AG09319 (cell line): Measurements from ENCODE around the gene PAN2.
"Not testable (repeated sequence)": the region's sequence is repeated elsewhere in the genome, so short reads cannot be mapped to it uniquely, and the experiment has no call there.

Source experiments
- DNase-seq: peaks from one replicate; pipeline ENCODE4 v3.0.0-alpha.2; 2010; ENCODE audit warnings: low read depth; ENCODE audit errors: extremely low read depth
- TF ChIP-seq, protein P1 (sequence below): IDR thresholded peaks from 2 replicates; pipeline ENCODE4 v1.5.1; 2011; ENCODE audit warnings: low read depth, mild to moderate bottlenecking, inconsistent platforms, low read length, moderate library complexity

Gene PAN2

DNA sequence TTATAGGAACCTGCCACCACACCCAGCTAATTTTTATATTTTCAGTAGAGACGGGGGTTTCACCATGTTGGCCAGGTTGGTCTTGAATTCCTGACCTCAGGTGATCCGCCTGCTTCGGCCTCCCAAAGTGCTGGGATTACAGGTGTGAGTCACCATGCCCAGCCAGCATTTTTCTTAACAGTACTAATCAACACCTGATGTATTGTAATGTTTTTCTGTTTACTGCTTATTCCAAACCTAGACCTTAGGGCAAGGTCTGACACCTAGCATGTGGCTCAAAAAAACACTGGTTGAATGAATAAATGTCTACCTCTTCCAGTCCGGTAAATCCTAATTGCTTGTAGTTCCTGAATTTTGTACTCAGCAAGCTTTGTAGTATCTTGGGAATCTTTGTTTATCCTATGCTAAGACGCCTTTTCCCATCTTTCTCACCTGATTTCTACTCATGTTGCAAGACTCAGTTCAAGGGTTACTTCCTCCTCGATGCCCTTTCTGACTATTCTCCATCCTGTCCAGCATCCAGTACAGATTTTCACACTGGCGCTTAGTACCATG lies 2.8 kb downstream of the PAN2 start:
- DNase-seq: no peak
- TF ChIP-seq, protein P1, sequence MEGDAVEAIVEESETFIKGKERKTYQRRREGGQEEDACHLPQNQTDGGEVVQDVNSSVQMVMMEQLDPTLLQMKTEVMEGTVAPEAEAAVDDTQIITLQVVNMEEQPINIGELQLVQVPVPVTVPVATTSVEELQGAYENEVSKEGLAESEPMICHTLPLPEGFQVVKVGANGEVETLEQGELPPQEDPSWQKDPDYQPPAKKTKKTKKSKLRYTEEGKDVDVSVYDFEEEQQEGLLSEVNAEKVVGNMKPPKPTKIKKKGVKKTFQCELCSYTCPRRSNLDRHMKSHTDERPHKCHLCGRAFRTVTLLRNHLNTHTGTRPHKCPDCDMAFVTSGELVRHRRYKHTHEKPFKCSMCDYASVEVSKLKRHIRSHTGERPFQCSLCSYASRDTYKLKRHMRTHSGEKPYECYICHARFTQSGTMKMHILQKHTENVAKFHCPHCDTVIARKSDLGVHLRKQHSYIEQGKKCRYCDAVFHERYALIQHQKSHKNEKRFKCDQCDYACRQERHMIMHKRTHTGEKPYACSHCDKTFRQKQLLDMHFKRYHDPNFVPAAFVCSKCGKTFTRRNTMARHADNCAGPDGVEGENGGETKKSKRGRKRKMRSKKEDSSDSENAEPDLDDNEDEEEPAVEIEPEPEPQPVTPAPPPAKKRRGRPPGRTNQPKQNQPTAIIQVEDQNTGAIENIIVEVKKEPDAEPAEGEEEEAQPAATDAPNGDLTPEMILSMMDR: no peak

DNA sequence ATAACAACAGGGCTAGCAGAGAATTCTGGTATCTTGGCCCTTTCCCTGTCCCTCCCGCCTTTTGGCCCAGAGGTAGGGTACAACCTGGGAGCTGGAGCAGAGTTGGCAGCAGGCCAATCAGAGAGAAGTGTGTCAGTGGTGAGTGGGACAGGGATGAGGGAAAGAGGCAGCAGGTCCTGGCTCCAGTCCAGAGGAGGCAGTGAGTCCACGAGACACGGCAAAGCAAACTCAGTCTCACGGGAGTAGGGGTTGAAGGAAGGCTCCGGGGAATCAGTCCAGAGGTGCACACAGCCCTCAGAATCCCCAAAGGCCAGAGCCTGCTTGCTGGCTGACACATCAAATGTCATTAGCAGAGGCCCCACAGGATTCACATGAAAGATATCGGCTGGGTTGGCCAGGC lies 7.3 kb downstream of the PAN2 start:
- TF ChIP-seq, protein P1: no peak

GRCh38 chr12:56326126-56326525 lies 7.7 kb downstream of the PAN2 start:
- TF ChIP-seq, protein P1: no peak
- DNase-seq: no peak

More for the DNA sequence above, 7.3 kb downstream of the PAN2 start:
- no peak for DNase-seq

GRCh38 chr12:56324206-56324605 lies 9.6 kb downstream of the PAN2 start:
- DNase-seq: no peak
- TF ChIP-seq, protein P1: no peak

DNA sequence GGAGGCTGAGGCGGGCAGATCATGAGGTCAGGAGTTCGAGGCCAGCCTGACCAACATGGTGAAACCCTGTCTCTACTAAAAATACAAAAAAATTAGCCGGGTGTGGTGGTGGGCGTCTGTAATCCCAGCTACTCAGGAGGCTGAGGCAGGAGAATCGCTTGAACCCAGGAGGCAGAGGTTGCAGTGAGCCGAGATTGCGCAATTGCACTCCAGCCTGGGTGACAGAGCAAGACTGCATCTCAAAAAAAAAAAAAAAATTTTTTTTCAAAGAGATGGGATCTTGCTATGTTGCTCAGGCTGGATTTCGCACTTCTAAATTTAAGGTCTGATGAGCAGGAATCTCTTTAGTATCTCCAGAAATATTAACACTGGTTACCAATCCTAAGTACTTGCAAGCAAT lies 12.2 kb downstream of the PAN2 start:
- not testable (repeated sequence) for DNase-seq

GRCh38 chr12:56321027-56321426 lies 12.8 kb downstream of the PAN2 start:
- TF ChIP-seq, protein P1: no peak
- no peak for DNase-seq

- no peak for DNase-seq
- TF ChIP-seq, protein P1: no peak
Observed at GRCh38 chr12:56317675-56318074, 16.1 kb downstream of the PAN2 start.
